ENCODE measurements around the gene MAP3K2. TPM values are rescaled to one million over a fixed set of nuclear protein-coding genes. Genes with fewer than 3 reads are reported as not detected.

MAP3K2 gene
- total RNA-seq, 6 experiments from 2014 or later = 38.5 to 44.2 (median 40.1) TPM

DNA sequence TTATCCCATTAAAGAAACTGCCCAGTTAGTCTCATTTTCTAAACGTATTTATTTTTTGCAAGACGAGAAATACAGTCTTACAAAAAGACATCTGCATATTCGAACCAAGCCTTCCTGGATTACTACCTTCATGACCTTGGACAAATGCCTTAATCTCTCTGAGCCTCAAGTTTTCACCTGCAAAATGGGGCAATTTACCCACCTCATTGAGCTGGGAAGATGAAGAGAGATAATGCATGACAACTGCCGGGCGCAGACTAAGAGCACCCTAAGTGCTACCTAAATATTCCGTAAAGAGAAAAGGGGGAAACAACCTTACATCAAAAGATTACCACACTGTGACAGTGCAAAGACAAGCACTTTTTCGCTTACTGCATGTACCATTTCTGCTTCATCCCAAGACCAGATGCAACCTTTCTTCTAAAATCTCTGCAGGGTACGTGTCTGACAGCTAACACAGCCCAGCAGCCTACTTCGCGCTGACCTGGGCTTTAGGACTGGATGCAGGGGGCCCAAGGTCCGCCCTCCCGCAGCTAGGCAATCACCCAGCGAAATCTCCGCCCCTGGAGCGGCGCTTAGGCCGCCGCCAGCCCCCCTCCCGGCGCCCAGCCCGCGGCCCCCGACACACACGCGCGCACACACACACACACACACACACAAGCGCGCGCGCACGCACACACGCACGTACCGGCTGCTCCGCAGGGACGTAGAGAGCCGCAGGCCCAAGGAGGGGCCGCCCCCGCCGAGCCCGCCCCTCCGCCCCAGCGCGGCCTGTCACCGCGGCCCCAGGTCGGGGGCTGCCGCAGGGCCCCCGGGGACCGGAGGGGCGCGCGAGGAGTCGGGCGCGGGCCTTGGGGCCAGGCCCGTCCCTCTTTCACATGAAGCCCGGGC lies 766 bp downstream of the MAP3K2 start:
- peak; percentile 72 for DNase-seq
- no peaks in the 10 kb centered on the region for H3K9me3 Mint-ChIP-seq
- peaks cover 3% of the 10 kb centered on the region for H3K27me3 Mint-ChIP-seq (ENCODE audit: insufficient read depth)
- TF ChIP-seq, protein P1, sequence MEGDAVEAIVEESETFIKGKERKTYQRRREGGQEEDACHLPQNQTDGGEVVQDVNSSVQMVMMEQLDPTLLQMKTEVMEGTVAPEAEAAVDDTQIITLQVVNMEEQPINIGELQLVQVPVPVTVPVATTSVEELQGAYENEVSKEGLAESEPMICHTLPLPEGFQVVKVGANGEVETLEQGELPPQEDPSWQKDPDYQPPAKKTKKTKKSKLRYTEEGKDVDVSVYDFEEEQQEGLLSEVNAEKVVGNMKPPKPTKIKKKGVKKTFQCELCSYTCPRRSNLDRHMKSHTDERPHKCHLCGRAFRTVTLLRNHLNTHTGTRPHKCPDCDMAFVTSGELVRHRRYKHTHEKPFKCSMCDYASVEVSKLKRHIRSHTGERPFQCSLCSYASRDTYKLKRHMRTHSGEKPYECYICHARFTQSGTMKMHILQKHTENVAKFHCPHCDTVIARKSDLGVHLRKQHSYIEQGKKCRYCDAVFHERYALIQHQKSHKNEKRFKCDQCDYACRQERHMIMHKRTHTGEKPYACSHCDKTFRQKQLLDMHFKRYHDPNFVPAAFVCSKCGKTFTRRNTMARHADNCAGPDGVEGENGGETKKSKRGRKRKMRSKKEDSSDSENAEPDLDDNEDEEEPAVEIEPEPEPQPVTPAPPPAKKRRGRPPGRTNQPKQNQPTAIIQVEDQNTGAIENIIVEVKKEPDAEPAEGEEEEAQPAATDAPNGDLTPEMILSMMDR (IDR thresholded peaks at IDR 0.05) = no peak
- no peaks in the 10 kb centered on the region; the same call in 1 of the 2 replicates for H3K36me3 Mint-ChIP-seq (ENCODE audit: low read depth)
- H3K4me1 Mint-ChIP-seq (ENCODE audit: low read depth) = peaks cover 53% of the 10 kb centered on the region
- peak overlapping the region; percentile 94 for H3K4me3 Mint-ChIP-seq
- peak overlapping the region; percentile 80 for H3K27ac Mint-ChIP-seq

DNA sequence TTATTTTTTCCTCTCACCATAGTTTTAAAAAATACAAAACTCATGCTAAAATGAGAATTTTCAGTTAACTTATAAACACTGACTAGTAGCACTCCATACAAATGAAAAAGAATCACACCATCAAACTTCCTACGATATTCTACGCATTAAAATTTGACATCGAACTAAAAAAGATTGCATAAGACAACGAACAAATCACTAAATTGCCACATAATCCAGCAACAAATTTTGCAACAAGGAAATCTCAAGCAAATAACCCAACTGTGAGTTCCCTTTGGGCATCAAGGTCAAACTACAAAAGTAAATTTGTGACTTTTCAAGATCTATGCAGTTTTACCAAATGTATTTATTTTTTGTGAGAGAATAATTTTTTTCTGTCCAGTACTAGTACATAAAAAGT lies 1.5 kb downstream of the MAP3K2 start:
- H3K4me1 Mint-ChIP-seq (ENCODE audit: low read depth) = peaks cover 59% of the 10 kb centered on the region
- H3K27ac Mint-ChIP-seq = peak overlapping the region; percentile 80
- no peaks in the 10 kb centered on the region for H3K9me3 Mint-ChIP-seq
- TF ChIP-seq, protein P1 (IDR thresholded peaks at IDR 0.05) = no peak
- peak overlapping the region; percentile 94 for H3K4me3 Mint-ChIP-seq
- H3K27me3 Mint-ChIP-seq (ENCODE audit: insufficient read depth) = peaks cover 3% of the 10 kb centered on the region
- DNase-seq = no peak
- H3K36me3 Mint-ChIP-seq (ENCODE audit: low read depth) = no peaks in the 10 kb centered on the region; the same call in 1 of the 2 replicates

DNA sequence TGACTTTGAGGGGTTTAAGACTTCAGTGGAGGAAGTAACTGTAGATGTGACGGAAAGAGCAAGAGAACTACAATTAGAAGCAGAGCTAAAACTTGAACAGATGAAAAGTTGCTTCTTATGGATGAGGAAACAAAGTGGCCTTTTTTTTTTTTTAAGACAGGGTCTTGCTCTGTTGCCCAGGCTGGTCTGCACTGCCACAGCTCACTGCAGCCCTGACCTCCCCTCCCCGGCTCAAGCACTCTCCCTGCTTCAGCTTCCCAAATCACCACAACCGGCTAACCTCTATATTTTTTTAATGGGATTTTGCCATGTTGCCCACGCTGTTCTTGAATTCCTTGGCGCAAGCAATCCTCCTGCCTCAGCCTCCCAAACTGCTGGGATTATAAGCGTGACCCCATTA lies 3.2 kb downstream of the MAP3K2 start:
- Mint-ChIP-seq H3K36me3 (ENCODE audit: low read depth) (no peaks in the 10 kb centered on the region; the same call in 1 of the 2 replicates), H3K4me3 (peak overlapping the region; percentile 61), H3K9me3 (no peaks in the 10 kb centered on the region), H3K4me1 (ENCODE audit: low read depth) (peaks cover 73% of the 10 kb centered on the region), H3K27ac (peak overlapping the region; percentile 67), H3K27me3 (ENCODE audit: insufficient read depth) (peaks cover 2% of the 10 kb centered on the region)
- DNase-seq = no peak
- TF ChIP-seq, protein P1 (IDR thresholded peaks at IDR 0.05) = no peak

DNA sequence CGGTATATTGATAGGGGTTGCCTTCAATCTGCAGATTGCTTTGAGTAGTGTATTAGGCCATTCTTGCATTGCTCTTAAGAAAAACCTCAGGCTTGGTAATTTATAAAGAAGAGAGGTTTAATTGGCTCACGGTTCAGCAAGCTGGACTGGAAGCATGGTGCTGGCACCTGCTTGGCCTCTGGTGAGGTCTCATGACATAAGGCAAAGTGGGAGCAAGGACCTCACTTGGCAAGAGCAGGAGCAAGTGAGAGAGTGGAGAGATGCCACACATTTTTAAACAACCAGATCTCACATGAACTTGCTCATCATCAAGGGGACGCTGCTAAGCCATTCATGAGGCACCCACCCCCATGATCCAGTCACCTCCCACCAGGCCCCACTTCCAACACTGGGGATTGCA lies 4.9 kb downstream of the MAP3K2 start:
- Mint-ChIP-seq H3K4me1 (ENCODE audit: low read depth) (peaks cover 69% of the 10 kb centered on the region), H3K9me3 (no peaks in the 10 kb centered on the region)

DNA sequence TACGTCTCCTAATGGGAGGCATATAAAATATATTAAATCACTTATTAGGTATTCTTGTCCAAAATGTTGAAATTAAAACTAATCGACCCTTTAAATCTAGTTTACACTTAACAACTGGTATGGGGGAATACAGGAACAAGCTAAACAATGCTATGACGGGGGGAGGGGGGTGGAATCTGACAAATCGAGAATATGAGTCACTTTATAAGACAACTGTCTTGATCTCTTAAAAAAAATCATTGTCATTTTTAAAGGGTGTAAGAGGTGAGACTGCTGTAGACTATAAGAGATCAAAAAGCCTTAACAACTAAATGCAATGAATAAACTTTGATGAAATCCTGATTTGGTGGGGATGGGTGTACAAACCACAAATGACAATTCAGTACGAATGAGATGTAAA lies 6.0 kb downstream of the MAP3K2 start:
- H3K4me1 Mint-ChIP-seq (ENCODE audit: low read depth) = peaks cover 75% of the 10 kb centered on the region
- H3K36me3 Mint-ChIP-seq (ENCODE audit: low read depth) = no peaks in the 10 kb centered on the region; the same call in 1 of the 2 replicates
- no peak for DNase-seq
- no peaks in the 10 kb centered on the region for H3K27me3 Mint-ChIP-seq (ENCODE audit: insufficient read depth)
- H3K27ac Mint-ChIP-seq = no peak overlapping the region
- TF ChIP-seq, protein P1 (IDR thresholded peaks at IDR 0.05) = no peak
- H3K4me3 Mint-ChIP-seq = no peak overlapping the region
- H3K9me3 Mint-ChIP-seq = no peaks in the 10 kb centered on the region

More for the DNA sequence above, 4.9 kb downstream of the MAP3K2 start:
- no peak for DNase-seq
- no peaks in the 10 kb centered on the region; the same call in 1 of the 2 replicates for H3K36me3 Mint-ChIP-seq (ENCODE audit: low read depth)
- H3K4me3 Mint-ChIP-seq = no peak overlapping the region
- peaks cover 2% of the 10 kb centered on the region; the same call in 1 of the 2 replicates for H3K27me3 Mint-ChIP-seq (ENCODE audit: insufficient read depth)
- TF ChIP-seq, protein P1 (IDR thresholded peaks at IDR 0.05) = no peak
- H3K27ac Mint-ChIP-seq = no peak overlapping the region; the same call in 1 of the 2 replicates
